Gastrocnemius medialis (tissue), 4 donors: ENCODE results near the gene ABI1.

Experiments used
- CTCF ChIP-seq, 5 experiments: fragments of 450-650 bp in 3 of 5; fragments of 200-600 bp in 2 of 5; sonication (generic) in 2 of 5; IDR thresholded peaks in 4 of 5; conservative IDR thresholded peaks in 1 of 5; 1 replicate in 4 of 5; 2 replicates in 1 of 5; pipeline ENCODE4 v1.5.1; 2016 to 2019; ENCODE audit warnings: antibody characterized with exemption in 5 of 5, mild to moderate bottlenecking in 3 of 5, moderate library complexity in 3 of 5
- POLR2A ChIP-seq, 2 donors: fragments of 450-650 bp; IDR thresholded peaks; one replicate each; pipeline ENCODE4 v1.6.1; 2017; ENCODE audit warnings: antibody characterized with exemption in 2 of 2, mild to moderate bottlenecking in 2 of 2, moderate library complexity in 2 of 2

DNA sequence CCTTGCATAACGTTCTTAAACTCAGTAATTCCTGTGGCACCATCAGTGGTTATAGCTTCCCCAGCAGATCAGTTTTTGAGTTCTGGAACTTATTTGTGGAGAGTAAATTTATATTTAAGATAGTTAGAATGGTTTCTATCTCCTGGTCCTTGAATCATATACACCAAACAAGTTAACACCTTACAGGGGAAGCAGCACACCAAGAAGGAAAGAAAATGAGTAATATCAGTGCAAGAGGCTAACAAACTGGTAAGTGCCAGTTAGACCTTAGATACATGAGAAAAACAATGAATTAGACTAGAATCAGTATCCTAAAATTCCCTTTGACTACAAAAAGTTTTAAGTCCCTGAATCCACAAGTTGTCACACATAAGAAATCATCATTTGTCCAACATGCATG, 54.2 kb downstream of the ABI1 start:
- no peak for TF ChIP-seq POLR2A (IDR thresholded peaks at IDR 0.05)
- no peak for TF ChIP-seq CTCF (IDR thresholded peaks at IDR 0.05 in 4 of 5, conservative IDR thresholded peaks at IDR 0.05 in 1 of 5)
